Neural progenitor cell (in vitro differentiated cells): ENCODE measurements around the gene ZNF576.

Source experiments
- CTCF ChIP-seq: fragments of 200-600 bp; sonication (generic); IDR thresholded peaks from 2 replicates; pipeline ENCODE4 v1.5.1; 2017; ENCODE audit warnings: antibody characterized with exemption, mild to moderate bottlenecking
- EZH2 ChIP-seq: fragments of 200-600 bp; sonication (generic); IDR thresholded peaks from 2 replicates; pipeline ENCODE4 v1.6.1; 2017; ENCODE audit warnings: antibody characterized with exemption, mild to moderate bottlenecking, moderate library complexity

GRCh38 chr19:43622070-43622469 is 25.7 kb downstream of the ZNF576 start:
- TF ChIP-seq CTCF (no peak), EZH2 (no peak)
